Keratinocyte (primary cell): ENCODE data around the gene NHLRC2. TPM values are rescaled to one million over a fixed set of nuclear protein-coding genes. Genes with fewer than 3 reads are reported as not detected.

Experiments
- DNase-seq: peaks from one replicate; pipeline ENCODE4 v3.0.0-alpha.2; 2011; ENCODE audit warnings: low read depth, missing footprints, low spot score
- FAIRE-seq: peaks from 2 replicates; lab custom pipeline; 2011; peaks lifted over from hg19 to GRCh38; lab: Jason Lieb, UNC
- H2AFZ ChIP-seq: 2 replicates; pipeline ENCODE4 v1.6.0; 2012; ENCODE audit warnings: low read length, control low read depth, inconsistent platforms; ENCODE audit not compliant: control insufficient read depth
- H3K27ac ChIP-seq: 2 replicates; pipeline ENCODE4 v1.5.1; 2011; ENCODE audit warnings: low read length; ENCODE audit not compliant: control insufficient read depth, insufficient read depth
- H3K27me3 ChIP-seq: 3 replicates; pipeline ENCODE4 v1.6.0; 2011; ENCODE audit warnings: low read length; ENCODE audit not compliant: control insufficient read depth, insufficient read depth; ENCODE audit errors: extremely low read depth
- H3K36me3 ChIP-seq, 2 experiments: 2 replicates in 1 of 2; 3 replicates in 1 of 2; pipeline ENCODE4 v1.5.1; 2011; ENCODE audit warnings: low read length in 2 of 2, mild to moderate bottlenecking in 1 of 2; ENCODE audit not compliant: control insufficient read depth in 2 of 2, insufficient read depth in 2 of 2; ENCODE audit errors: extremely low read depth in 1 of 2
- H3K4me1 ChIP-seq: 3 replicates; pipeline ENCODE4 v1.5.1; 2011; ENCODE audit warnings: low read length; ENCODE audit not compliant: control insufficient read depth, insufficient read depth; ENCODE audit errors: extremely low read depth
- H3K4me2 ChIP-seq: 3 replicates; pipeline ENCODE4 v1.6.0; 2011; ENCODE audit warnings: low read depth, low read length; ENCODE audit not compliant: control insufficient read depth, insufficient read depth; ENCODE audit errors: extremely low read depth
- H3K4me3 ChIP-seq, 3 experiments: fragments of 200-600 bp in 1 of 3; sonication (generic) in 1 of 3; 2 replicates in 2 of 3; 3 replicates in 1 of 3; pipeline ENCODE4 v1.5.1; 2011 to 2016; ENCODE audit warnings: low read length in 3 of 3, mild to moderate bottlenecking in 3 of 3, control low read depth in 2 of 3, inconsistent platforms in 1 of 3, low read depth in 1 of 3, mixed read lengths in 1 of 3, mixed run types in 1 of 3, moderate library complexity in 1 of 3; ENCODE audit not compliant: control insufficient read depth in 2 of 3, insufficient read depth in 2 of 3; ENCODE audit errors: extremely low read depth in 1 of 3
- H3K79me2 ChIP-seq: 2 replicates; pipeline ENCODE4 v1.6.0; 2012; ENCODE audit warnings: low read length; ENCODE audit not compliant: control insufficient read depth, insufficient read depth
- H3K9ac ChIP-seq: 3 replicates; pipeline ENCODE4 v1.6.0; 2011; ENCODE audit warnings: low read length; ENCODE audit not compliant: control insufficient read depth, insufficient read depth; ENCODE audit errors: extremely low read depth
- H3K9me1 ChIP-seq: 3 replicates; pipeline ENCODE4 v1.6.0; 2011; ENCODE audit warnings: low read length; ENCODE audit not compliant: control insufficient read depth, insufficient read depth; ENCODE audit errors: extremely low read depth
- H3K9me3 ChIP-seq: 2 replicates; pipeline ENCODE4 v1.5.1; 2012; ENCODE audit warnings: low read depth, low read length; ENCODE audit not compliant: control insufficient read depth
- H4K20me1 ChIP-seq: 3 replicates; pipeline ENCODE4 v1.6.0; 2011; ENCODE audit warnings: low read length; ENCODE audit not compliant: control insufficient read depth, insufficient read depth; ENCODE audit errors: extremely low read depth
- CTCF ChIP-seq, 3 experiments: IDR thresholded peaks in 1 of 3; conservative IDR thresholded peaks in 1 of 3; optimal IDR thresholded peaks in 1 of 3; 2 replicates in 2 of 3; 3 replicates in 1 of 3; pipeline versions ENCODE3 to v1.5.1; 2011; ENCODE audit warnings: low read length in 3 of 3, mild to moderate bottlenecking in 3 of 3, moderate library complexity in 2 of 3, control low read depth in 1 of 3, inconsistent platforms in 1 of 3; ENCODE audit not compliant: insufficient read depth in 2 of 3; ENCODE audit errors: extremely low read depth in 1 of 3
- EZH2 ChIP-seq: IDR thresholded peaks from one replicate; pipeline ENCODE4 v1.6.1; 2012; ENCODE audit warnings: inconsistent platforms, mild to moderate bottlenecking, low read length, moderate library complexity
- dilution Hi-C: fragments of 300-500 bp; cut with MboI; formaldehyde crosslinking; loops from one replicate; pipeline ENCODE4 v1.7.0; 2020; ENCODE audit warnings: low sequenced_read_pairs; ENCODE audit not compliant: extremely low pct_ligation_motif_present
- polyA plus RNA-seq, 5 experiments: library from polyadenylated mRNA; depleted of rRNA in 3 of 5; stranded (reverse) in 3 of 5; stranded (forward) in 1 of 5; unstranded in 1 of 5; fragments of >200 nt; gene quantifications; 1 replicate in 1 of 5; 2 replicates in 3 of 5; 3 replicates in 1 of 5; pipeline versions ENCODE4 v1.2.1 to v1.2.3, GENCODE V29; 2011 to 2012; ENCODE audit warnings: missing spikeins in 2 of 5, low read depth in 1 of 5, low replicate concordance in 1 of 5

The NHLRC2 gene
- polyA plus RNA-seq, 1 donor (not counting 4 experiments of a cell fraction or from before 2014, with no cell fraction given) = 7.5 TPM

GRCh38 chr10:113958631-113959382 is 104.3 kb downstream of the NHLRC2 start:
- TF ChIP-seq CTCF (optimal IDR thresholded peaks at IDR 0.05 in 1 of 3, IDR thresholded peaks at IDR 0.05 in 1 of 3, conservative IDR thresholded peaks at IDR 0.05 in 1 of 3; ENCODE audit: extremely low read depth in 1 of 3, insufficient read depth in 2 of 3, low read length in 3 of 3) = no peak
- TF ChIP-seq EZH2 = no peak
- H3K9me3 ChIP-seq = no peaks in the 10 kb centered on the region
- no peak overlapping the region for H3K9ac ChIP-seq
- H2AFZ ChIP-seq = no peak overlapping the region
- no peak overlapping the region for H3K4me3 ChIP-seq
- peaks cover 14% of the 10 kb centered on the region for H3K4me1 ChIP-seq
- dilution Hi-C loops = no loop called here
- no peaks in the 10 kb centered on the region for H3K9me1 ChIP-seq
- FAIRE-seq (peak; percentile 66), DNase-seq (no peak)
- H3K79me2 ChIP-seq = no peaks in the 10 kb centered on the region
- no peak overlapping the region for H3K4me2 ChIP-seq
- no peak overlapping the region for H3K27ac ChIP-seq
- no peaks in the 10 kb centered on the region for H4K20me1 ChIP-seq
- no peaks in the 10 kb centered on the region for H3K36me3 ChIP-seq
- H3K27me3 ChIP-seq = no peaks in the 10 kb centered on the region

DNA sequence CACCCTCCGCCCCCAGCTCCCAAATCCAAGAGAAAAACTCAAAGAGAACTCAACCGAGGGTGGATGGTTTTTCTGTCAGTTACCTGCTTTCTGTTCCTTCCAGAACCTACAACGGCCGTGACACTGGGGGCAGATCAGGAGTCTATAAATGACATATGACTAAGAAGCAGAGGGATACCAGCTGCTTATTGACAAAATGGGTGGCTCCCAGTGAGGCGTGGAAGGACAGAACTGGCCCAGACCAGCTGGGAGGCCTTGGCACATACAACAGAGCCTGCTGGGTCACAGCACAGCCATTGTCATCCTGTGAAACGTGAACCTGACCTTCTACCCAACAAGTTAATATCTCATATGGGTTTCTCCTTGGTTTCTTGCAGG is 104.9 kb downstream of the NHLRC2 start:
- Histone ChIP-seq H3K9ac (no peak overlapping the region), H3K4me1 (peaks cover 15% of the 10 kb centered on the region), H4K20me1 (no peaks in the 10 kb centered on the region), H3K4me3 (no peak overlapping the region), H3K9me1 (no peaks in the 10 kb centered on the region), H2AFZ (no peak overlapping the region), H3K4me2 (no peak overlapping the region), H3K79me2 (no peaks in the 10 kb centered on the region), H3K36me3 (no peaks in the 10 kb centered on the region), H3K27me3 (no peaks in the 10 kb centered on the region), H3K27ac (no peak overlapping the region), H3K9me3 (no peaks in the 10 kb centered on the region)
- TF ChIP-seq CTCF (optimal IDR thresholded peaks at IDR 0.05 in 1 of 3, IDR thresholded peaks at IDR 0.05 in 1 of 3, conservative IDR thresholded peaks at IDR 0.05 in 1 of 3; ENCODE audit: extremely low read depth in 1 of 3, insufficient read depth in 2 of 3, low read length in 3 of 3) (no peak), EZH2 (no peak)
- DNase-seq (no peak), FAIRE-seq (no peak)
- dilution Hi-C loops = no loop called here
